ENCODE results near the gene TMEM119.

The TMEM119 gene

GRCh38 chr12:108597559-108598471, at the start of gene TMEM119:
Gene TMEM119 (minus strand): TSS chr12:108598084. CDS start chr12:108592383, 5,701 bp downstream.
- no peak for DNase-seq

- DNase-seq, result no peak
Measured at GRCh38 chr12:108646600-108647579, 49.0 kb upstream of the TMEM119 start.

- DNase-seq, result no peak
Measured at GRCh38 chr12:108645686-108646599, 48.1 kb upstream of the TMEM119 start.

- no peak for DNase-seq
Measured at GRCh38 chr12:108644811-108645120, 46.9 kb upstream of the TMEM119 start.

- DNase-seq, result no peak
Measured at GRCh38 chr12:108643941-108644810, 46.3 kb upstream of the TMEM119 start.

GRCh38 chr12:108642899-108643654, 45.2 kb upstream of the TMEM119 start:
- no peak for DNase-seq

GRCh38 chr12:108642269-108642870, 44.5 kb upstream of the TMEM119 start:
- no peak for DNase-seq

GRCh38 chr12:108641446-108642268, 43.8 kb upstream of the TMEM119 start:
- no peak for DNase-seq

GRCh38 chr12:108640802-108641445, 43.0 kb upstream of the TMEM119 start:
- no peak for DNase-seq

- DNase-seq, result no peak
Measured at GRCh38 chr12:108638997-108639822, 41.3 kb upstream of the TMEM119 start.

GRCh38 chr12:108638141-108638827, 40.4 kb upstream of the TMEM119 start:
- DNase-seq, result no peak

GRCh38 chr12:108637222-108637971, 39.5 kb upstream of the TMEM119 start:
- no peak for DNase-seq

- no peak for DNase-seq
Measured at GRCh38 chr12:108635997-108636808, 38.3 kb upstream of the TMEM119 start.

GRCh38 chr12:108635201-108635996, 37.5 kb upstream of the TMEM119 start:
- DNase-seq, result peak; percentile 73

GRCh38 chr12:108634341-108634751, 36.5 kb upstream of the TMEM119 start:
- DNase-seq, result peak; percentile 88
